Gastroesophageal sphincter (tissue), 3 donors: ENCODE data around the gene DSPP.

Source experiments
- EP300 ChIP-seq: sonication (generic); formaldehyde crosslinking; IDR thresholded peaks from one replicate; pipeline ENCODE4 v1.6.1; 2017; ENCODE audit warnings: antibody characterized with exemption, mild to moderate bottlenecking
- POLR2A ChIP-seq, 2 donors: fragments of 450-650 bp; IDR thresholded peaks; one replicate each; pipeline ENCODE4 v1.6.1; 2017; ENCODE audit warnings: antibody characterized with exemption in 2 of 2, mild to moderate bottlenecking in 2 of 2, moderate library complexity in 1 of 2
- POLR2AphosphoS5 ChIP-seq: sonication (generic); formaldehyde crosslinking; IDR thresholded peaks from one replicate; pipeline ENCODE4 v1.6.1; 2017; ENCODE audit warnings: antibody characterized with exemption
- TF ChIP-seq, protein P1 (sequence below), 4 experiments: fragments of 200-600 bp in 2 of 4; fragments of 450-650 bp in 2 of 4; sonication (generic) in 1 of 4; IDR thresholded peaks; one replicate each; pipeline ENCODE4 v1.5.1; 2017 to 2019; ENCODE audit warnings: antibody characterized with exemption in 4 of 4, mild to moderate bottlenecking in 2 of 4, moderate library complexity in 2 of 4

GRCh38 chr4:87662871-87663270, 54.5 kb downstream of the DSPP start:
- TF ChIP-seq, protein P1, sequence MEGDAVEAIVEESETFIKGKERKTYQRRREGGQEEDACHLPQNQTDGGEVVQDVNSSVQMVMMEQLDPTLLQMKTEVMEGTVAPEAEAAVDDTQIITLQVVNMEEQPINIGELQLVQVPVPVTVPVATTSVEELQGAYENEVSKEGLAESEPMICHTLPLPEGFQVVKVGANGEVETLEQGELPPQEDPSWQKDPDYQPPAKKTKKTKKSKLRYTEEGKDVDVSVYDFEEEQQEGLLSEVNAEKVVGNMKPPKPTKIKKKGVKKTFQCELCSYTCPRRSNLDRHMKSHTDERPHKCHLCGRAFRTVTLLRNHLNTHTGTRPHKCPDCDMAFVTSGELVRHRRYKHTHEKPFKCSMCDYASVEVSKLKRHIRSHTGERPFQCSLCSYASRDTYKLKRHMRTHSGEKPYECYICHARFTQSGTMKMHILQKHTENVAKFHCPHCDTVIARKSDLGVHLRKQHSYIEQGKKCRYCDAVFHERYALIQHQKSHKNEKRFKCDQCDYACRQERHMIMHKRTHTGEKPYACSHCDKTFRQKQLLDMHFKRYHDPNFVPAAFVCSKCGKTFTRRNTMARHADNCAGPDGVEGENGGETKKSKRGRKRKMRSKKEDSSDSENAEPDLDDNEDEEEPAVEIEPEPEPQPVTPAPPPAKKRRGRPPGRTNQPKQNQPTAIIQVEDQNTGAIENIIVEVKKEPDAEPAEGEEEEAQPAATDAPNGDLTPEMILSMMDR (IDR thresholded peaks at IDR 0.05) = no peak
- no peak for TF ChIP-seq POLR2A (IDR thresholded peaks at IDR 0.05)
- TF ChIP-seq EP300 = no peak
- no peak for TF ChIP-seq POLR2AphosphoS5
